GM10248 (cell line): ENCODE results near the gene SNRPD3.

Source experiments
- CTCF ChIA-PET: fragments of 300-600 bp; sonication (Branson Sonifier 250); formaldehyde crosslinking; extraction: SDS; loops from one replicate; lab custom pipeline; 2021; ENCODE audit warnings: antibody characterized with exemption; lab: Yijun Ruan, JAX
- POLR2A ChIA-PET: fragments of 350-650 bp; sonication (Branson Sonifier 250); formaldehyde crosslinking; extraction: SDS; loops from one replicate; lab custom pipeline; 2020; ENCODE audit warnings: antibody characterized with exemption; lab: Yijun Ruan, JAX
- DNase-seq: peaks from one replicate; pipeline ENCODE4 v3.0.0; 2012; ENCODE audit errors: extremely low spot score
- TF ChIP-seq, protein P1 (sequence below): IDR thresholded peaks from 2 replicates; pipeline ENCODE4 v1.5.1; 2012; ENCODE audit warnings: mild to moderate bottlenecking, low read depth; ENCODE audit errors: extremely low read depth, missing control alignments, control extremely low read depth

SNRPD3 gene

DNA sequence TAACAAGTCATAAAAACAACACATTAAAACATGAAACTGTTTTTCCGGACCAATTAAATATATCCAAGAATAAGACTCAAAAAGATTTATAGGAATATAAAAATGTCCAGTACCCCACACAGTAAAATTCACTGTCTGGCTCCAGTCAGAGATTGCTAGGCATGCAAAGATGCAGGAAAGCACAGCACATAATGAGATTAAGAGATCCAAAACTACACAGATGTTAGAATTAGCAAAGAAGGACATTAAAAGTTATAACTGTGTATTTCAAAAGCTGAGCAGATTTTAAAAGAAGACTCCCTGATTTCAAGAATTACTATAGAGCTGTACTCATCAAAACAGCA is 23.4 kb downstream of the SNRPD3 start:
- CTCF ChIA-PET: interaction anchor here (1.1 kb wide), 1 partner anchor 12 kb away, joined by 4 read pairs; no protein-coding TSS in a partner anchor

DNA sequence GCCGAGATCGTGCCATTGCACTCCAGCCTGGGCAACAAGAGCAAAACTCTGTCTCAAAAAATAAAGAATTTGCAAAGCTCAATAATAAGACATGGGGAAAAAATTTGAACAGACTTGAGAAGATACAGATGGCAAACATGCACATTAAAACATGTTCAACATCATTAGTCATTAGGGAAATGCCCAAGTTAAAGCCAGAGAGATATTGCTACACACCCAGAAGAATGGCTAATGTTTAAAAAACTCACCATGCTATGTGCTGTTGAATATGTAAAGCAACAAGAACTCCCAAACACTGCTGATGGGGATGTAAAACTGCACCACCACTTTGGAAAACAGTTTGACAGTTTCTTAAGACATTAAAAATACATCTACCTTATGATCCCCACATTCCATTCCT is 24.5 kb downstream of the SNRPD3 start:
- CTCF ChIA-PET: interaction anchor here (0.8 to 1.5 kb wide), 3 partner anchors 13 to 21 kb away, joined by 3 to 4 read pairs (median 3); no protein-coding TSS in a partner anchor
- no peak for DNase-seq
- POLR2A ChIA-PET: no interaction called here
- TF ChIP-seq, protein P1, sequence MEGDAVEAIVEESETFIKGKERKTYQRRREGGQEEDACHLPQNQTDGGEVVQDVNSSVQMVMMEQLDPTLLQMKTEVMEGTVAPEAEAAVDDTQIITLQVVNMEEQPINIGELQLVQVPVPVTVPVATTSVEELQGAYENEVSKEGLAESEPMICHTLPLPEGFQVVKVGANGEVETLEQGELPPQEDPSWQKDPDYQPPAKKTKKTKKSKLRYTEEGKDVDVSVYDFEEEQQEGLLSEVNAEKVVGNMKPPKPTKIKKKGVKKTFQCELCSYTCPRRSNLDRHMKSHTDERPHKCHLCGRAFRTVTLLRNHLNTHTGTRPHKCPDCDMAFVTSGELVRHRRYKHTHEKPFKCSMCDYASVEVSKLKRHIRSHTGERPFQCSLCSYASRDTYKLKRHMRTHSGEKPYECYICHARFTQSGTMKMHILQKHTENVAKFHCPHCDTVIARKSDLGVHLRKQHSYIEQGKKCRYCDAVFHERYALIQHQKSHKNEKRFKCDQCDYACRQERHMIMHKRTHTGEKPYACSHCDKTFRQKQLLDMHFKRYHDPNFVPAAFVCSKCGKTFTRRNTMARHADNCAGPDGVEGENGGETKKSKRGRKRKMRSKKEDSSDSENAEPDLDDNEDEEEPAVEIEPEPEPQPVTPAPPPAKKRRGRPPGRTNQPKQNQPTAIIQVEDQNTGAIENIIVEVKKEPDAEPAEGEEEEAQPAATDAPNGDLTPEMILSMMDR: no peak

More for the DNA sequence above, 23.4 kb downstream of the SNRPD3 start:
- DNase-seq: no peak
- TF ChIP-seq, protein P1: no peak
- POLR2A ChIA-PET: no interaction called here

DNA sequence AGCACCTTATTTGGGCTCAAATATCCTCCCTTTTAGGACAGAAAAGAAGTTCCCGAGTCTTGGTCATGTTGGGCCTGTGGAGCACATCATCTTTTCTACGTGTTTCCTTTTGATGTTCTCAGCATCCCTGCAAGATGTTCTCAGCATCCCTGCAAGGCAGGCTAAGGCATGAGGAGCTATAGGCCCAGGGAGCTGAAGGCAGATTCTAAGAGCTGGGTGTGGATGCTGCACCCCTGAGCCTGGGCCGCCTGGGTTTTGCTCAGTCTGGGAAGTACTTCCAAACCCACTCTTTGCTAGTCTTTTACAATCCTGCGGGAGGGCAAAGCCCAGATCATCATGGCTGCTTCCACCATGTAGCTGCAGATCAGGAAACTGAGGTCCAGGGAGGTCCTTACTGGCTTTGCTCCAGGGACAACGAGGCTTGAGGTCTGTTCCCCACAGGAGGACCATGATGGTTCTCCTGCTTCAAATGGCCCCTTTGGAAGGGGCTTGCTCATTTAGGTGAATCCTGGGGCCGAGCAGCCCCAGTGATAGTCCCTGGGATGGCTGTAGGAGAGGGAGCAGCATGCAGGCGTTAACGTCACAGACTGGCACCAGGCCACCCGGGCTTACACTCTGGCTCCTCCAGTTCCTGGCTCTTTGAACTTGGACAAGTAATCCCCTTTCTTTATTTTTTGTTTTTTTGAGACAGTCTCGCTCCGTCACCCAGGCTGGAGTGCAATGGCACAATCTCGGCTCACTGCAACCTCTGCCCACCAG is 26.4 kb downstream of the SNRPD3 start:
- TF ChIP-seq, protein P1: no peak
- CTCF ChIA-PET: interaction anchor here (1.3 kb wide), 1 partner anchor 9 kb away, joined by 3 read pairs; no protein-coding TSS in a partner anchor
- POLR2A ChIA-PET: interaction anchor here (0.7 kb wide), 1 partner anchor 11 kb away, joined by 3 read pairs; the partner anchor contains the start of gene LRRC75B
- no peak for DNase-seq

DNA sequence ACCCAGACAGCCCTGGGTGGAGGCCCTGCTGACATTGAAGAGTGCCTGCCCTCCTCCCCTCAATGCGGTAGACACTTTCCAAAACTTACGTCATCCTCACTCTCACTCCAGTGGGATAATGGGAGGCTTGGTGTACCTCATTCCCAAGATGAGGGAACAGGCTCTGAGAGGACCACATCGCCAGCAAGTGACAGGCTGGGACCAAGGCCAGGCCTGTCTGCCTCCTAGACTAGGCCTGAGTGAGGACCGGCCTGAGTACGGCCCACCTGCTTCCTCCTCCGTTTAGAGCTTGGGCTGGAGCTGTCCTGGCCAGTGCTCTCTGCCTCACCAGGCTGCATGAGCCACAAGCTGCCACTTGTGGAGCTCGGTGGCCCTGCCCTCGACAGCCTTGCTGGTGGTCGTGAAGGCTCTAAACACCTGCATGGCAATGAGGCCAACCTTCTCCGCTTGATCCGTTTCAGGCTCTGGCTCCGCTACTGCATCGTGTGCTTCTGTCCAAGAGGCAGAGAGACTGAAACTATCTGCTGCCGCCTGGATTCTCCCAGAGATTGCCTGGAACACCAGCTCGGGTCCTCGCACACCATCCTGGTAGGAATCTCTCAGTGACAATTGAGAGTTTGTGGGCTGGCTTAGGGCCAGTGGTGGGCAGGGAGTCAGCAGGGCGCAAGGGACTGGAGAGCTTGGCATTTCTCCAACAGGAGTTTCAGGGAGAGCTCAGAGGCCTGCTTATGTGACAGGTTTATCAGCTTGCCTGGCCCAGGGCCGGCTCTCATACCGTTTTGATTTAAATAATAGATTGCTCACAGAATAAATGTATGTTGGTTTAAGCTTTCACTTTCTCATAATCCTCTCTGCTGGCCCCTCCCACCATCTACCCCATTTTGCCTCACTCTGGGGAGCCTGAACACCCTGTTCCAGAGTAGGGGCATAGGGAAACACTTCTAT is 27.7 kb downstream of the SNRPD3 start:
- TF ChIP-seq, protein P1: no peak
- ChIA-PET POLR2A (no interaction called here), CTCF (no interaction called here)
- DNase-seq: no peak

DNA sequence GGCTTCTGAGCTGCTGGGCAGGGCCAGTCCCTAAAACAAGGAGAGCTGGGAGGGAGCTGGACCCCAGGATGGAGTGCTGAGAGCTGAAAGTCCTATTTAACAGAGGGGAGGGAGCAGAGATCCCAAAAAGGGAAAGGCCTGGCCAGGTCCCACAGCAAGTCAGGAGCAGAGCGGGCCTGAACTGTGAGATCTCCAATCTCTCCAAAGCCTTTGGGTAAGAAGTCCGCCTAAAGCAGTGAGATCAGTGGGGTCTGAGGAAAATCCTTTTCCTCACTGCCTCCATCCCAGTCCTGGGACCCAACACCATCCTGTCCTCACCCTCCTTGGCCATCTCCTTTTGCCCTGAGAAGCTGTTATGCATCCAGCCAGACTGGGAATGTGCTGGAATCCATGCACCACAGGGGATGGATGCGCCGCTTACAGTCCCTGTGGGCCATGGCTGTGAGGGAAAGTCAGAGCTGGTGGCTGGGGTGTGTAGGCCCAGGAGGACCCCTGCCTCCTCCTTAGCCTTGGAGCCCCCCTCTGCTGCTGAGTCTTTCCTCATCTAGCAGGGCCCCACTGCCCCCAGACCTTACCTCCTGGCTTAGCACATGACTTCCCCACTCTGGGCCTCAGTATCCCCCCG is 28.5 kb downstream of the SNRPD3 start:
- DNase-seq: no peak
- POLR2A ChIA-PET: no interaction called here
- CTCF ChIA-PET: no interaction called here
- TF ChIP-seq, protein P1: no peak
